H1 (cell line): Measurements from ENCODE around the gene DOCK3. TPM values are rescaled to one million over a fixed set of nuclear protein-coding genes. Genes with fewer than 3 reads are reported as not detected.

Experiments
- JUND ChIP-seq: IDR thresholded peaks from 2 replicates; pipeline ENCODE4 v1.6.1; 2011; ENCODE audit warnings: mild to moderate bottlenecking, improper control_type of control experiment, low read length
- KDM1A ChIP-seq: fragments of 200-600, 300-600 bp; sonication (generic); IDR thresholded peaks from 2 replicates; pipeline ENCODE4 v1.7.1; 2016; ENCODE audit warnings: mild to moderate bottlenecking, low read length, borderline replicate concordance
- KDM4A ChIP-seq: IDR thresholded peaks from one replicate; pipeline ENCODE4 v1.7.1; 2012; ENCODE audit warnings: low read depth, mild to moderate bottlenecking, moderate library complexity, low read length, inconsistent platforms; ENCODE audit not compliant: severe bottlenecking
- KDM5A ChIP-seq: fragments of 200-600 bp; IDR thresholded peaks from 2 replicates; pipeline ENCODE4 v1.7.1; 2012; ENCODE audit warnings: mild to moderate bottlenecking, low read length, inconsistent platforms, mixed read lengths
- YY1 ChIP-seq: IDR thresholded peaks from 2 replicates; pipeline ENCODE4 v1.6.1; 2011; ENCODE audit warnings: low read depth, mild to moderate bottlenecking, low read length
- polyA plus RNA-seq, 7 experiments: library from polyadenylated mRNA; depleted of rRNA in 3 of 7; stranded (reverse) in 5 of 7; unstranded in 2 of 7; fragments of >200 nt in 5 of 7; fragments of 200-250 nt in 2 of 7; gene quantifications; 1 replicate in 5 of 7; 2 replicates in 1 of 7; 4 replicates in 1 of 7; pipeline versions ENCODE4 v1.2.1 to v1.2.3, GENCODE V29; 2011 to 2013; ENCODE audit warnings: missing spikeins in 2 of 7, mixed read lengths in 2 of 7
- total RNA-seq: library from RNA; stranded (reverse); fragmentation: NEBNext Ultra II Directional; extraction: Animal tissue kit (Norgen Biotek cat#: 25700); gene quantifications from 2 replicates; pipeline ENCODE4 v1.2.1, GENCODE V29; 2021
- TF ChIP-seq, protein P1 (sequence below): fragments of 300-600 bp; sonication (generic); IDR thresholded peaks from 2 replicates; pipeline ENCODE4 v1.7.1; 2012; ENCODE audit warnings: low read length, moderate library complexity, mild to moderate bottlenecking, inconsistent platforms; ENCODE audit not compliant: insufficient replicate concordance

DOCK3 gene
- total and polyA plus RNA-seq, 2 of the 8 experiments (the other 6 are each of a cell fraction or from before 2014, with no cell fraction given): 2.7 to 5.0 TPM

DNA sequence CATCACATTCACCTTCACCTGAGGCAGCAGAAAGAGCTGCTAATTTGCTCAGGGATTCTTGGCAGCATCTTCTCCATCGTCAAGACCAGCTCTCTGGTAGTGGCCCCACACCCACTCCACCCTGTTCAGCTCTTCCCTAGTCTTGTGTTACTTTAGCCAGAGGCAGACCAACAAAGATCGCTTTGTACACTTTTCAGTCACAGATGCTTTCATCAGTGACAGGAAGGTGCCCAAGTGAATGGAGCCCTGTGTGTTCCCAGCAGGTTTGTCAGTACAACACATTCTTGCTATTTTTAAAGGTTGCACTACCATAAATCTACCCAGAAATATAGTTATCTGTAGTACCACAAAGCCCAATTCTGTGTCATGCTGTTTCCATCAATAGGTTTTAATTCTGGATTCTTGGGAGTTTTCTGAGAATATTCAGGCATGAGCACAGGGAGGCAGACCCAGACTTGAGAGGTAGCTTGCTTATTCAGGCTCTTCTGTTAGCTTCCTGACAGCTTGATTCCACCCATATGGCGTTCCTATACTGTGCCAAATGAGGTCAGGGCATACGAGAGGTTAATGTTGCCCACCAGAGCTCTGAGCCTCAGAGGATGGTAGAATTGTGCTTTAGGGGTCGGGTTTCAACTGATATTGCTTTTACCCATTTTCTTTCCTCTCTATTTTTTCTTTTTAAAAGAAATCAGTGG, 600.5 kb downstream of the DOCK3 start (continued):
- TF ChIP-seq, protein P1, sequence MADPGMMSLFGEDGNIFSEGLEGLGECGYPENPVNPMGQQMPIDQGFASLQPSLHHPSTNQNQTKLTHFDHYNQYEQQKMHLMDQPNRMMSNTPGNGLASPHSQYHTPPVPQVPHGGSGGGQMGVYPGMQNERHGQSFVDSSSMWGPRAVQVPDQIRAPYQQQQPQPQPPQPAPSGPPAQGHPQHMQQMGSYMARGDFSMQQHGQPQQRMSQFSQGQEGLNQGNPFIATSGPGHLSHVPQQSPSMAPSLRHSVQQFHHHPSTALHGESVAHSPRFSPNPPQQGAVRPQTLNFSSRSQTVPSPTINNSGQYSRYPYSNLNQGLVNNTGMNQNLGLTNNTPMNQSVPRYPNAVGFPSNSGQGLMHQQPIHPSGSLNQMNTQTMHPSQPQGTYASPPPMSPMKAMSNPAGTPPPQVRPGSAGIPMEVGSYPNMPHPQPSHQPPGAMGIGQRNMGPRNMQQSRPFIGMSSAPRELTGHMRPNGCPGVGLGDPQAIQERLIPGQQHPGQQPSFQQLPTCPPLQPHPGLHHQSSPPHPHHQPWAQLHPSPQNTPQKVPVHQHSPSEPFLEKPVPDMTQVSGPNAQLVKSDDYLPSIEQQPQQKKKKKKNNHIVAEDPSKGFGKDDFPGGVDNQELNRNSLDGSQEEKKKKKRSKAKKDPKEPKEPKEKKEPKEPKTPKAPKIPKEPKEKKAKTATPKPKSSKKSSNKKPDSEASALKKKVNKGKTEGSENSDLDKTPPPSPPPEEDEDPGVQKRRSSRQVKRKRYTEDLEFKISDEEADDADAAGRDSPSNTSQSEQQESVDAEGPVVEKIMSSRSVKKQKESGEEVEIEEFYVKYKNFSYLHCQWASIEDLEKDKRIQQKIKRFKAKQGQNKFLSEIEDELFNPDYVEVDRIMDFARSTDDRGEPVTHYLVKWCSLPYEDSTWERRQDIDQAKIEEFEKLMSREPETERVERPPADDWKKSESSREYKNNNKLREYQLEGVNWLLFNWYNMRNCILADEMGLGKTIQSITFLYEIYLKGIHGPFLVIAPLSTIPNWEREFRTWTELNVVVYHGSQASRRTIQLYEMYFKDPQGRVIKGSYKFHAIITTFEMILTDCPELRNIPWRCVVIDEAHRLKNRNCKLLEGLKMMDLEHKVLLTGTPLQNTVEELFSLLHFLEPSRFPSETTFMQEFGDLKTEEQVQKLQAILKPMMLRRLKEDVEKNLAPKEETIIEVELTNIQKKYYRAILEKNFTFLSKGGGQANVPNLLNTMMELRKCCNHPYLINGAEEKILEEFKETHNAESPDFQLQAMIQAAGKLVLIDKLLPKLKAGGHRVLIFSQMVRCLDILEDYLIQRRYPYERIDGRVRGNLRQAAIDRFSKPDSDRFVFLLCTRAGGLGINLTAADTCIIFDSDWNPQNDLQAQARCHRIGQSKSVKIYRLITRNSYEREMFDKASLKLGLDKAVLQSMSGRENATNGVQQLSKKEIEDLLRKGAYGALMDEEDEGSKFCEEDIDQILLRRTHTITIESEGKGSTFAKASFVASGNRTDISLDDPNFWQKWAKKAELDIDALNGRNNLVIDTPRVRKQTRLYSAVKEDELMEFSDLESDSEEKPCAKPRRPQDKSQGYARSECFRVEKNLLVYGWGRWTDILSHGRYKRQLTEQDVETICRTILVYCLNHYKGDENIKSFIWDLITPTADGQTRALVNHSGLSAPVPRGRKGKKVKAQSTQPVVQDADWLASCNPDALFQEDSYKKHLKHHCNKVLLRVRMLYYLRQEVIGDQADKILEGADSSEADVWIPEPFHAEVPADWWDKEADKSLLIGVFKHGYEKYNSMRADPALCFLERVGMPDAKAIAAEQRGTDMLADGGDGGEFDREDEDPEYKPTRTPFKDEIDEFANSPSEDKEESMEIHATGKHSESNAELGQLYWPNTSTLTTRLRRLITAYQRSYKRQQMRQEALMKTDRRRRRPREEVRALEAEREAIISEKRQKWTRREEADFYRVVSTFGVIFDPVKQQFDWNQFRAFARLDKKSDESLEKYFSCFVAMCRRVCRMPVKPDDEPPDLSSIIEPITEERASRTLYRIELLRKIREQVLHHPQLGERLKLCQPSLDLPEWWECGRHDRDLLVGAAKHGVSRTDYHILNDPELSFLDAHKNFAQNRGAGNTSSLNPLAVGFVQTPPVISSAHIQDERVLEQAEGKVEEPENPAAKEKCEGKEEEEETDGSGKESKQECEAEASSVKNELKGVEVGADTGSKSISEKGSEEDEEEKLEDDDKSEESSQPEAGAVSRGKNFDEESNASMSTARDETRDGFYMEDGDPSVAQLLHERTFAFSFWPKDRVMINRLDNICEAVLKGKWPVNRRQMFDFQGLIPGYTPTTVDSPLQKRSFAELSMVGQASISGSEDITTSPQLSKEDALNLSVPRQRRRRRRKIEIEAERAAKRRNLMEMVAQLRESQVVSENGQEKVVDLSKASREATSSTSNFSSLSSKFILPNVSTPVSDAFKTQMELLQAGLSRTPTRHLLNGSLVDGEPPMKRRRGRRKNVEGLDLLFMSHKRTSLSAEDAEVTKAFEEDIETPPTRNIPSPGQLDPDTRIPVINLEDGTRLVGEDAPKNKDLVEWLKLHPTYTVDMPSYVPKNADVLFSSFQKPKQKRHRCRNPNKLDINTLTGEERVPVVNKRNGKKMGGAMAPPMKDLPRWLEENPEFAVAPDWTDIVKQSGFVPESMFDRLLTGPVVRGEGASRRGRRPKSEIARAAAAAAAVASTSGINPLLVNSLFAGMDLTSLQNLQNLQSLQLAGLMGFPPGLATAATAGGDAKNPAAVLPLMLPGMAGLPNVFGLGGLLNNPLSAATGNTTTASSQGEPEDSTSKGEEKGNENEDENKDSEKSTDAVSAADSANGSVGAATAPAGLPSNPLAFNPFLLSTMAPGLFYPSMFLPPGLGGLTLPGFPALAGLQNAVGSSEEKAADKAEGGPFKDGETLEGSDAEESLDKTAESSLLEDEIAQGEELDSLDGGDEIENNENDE: no peak
- TF ChIP-seq KDM1A (no peak), KDM5A (no peak), YY1 (no peak), JUND (no peak), KDM4A (no peak)
